OCI-LY1 (cell line): ENCODE results near the gene PTPRN2.

ENCODE experiments used
- H2AFZ ChIP-seq: fragments of 200-600 bp; sonication (generic), shearing (Covaris generic); 2 replicates; pipeline ENCODE4 v1.6.0; 2014; ENCODE audit warnings: antibody characterized with exemption, mild to moderate bottlenecking, low read length
- H3F3A ChIP-seq: fragments of 200-600 bp; sonication (generic), shearing (Covaris generic); 2 replicates; pipeline ENCODE4 v1.6.0; 2014; ENCODE audit warnings: mild to moderate bottlenecking, antibody characterized with exemption, low read length, moderate library complexity; ENCODE audit not compliant: insufficient read depth
- H3K27ac ChIP-seq: fragments of 200-600 bp; sonication (generic); 2 replicates; pipeline ENCODE4 v1.5.1; 2014; ENCODE audit warnings: low read length, mixed run types, mild to moderate bottlenecking, low read depth; ENCODE audit not compliant: poor library complexity, severe bottlenecking
- H3K27me3 ChIP-seq: fragments of 200-600 bp; sonication (generic); 2 replicates; pipeline ENCODE4 v1.6.0; 2014; ENCODE audit warnings: antibody characterized with exemption, mild to moderate bottlenecking, low read length, moderate library complexity; ENCODE audit not compliant: insufficient read depth
- H3K36me3 ChIP-seq: fragments of 200-600 bp; sonication (generic); 2 replicates; pipeline ENCODE4 v1.6.1; 2014; ENCODE audit warnings: mild to moderate bottlenecking, antibody characterized with exemption, low read length, moderate library complexity, mixed read lengths; ENCODE audit not compliant: insufficient read depth
- H3K4me1 ChIP-seq: fragments of 200-600 bp; sonication (generic); 2 replicates; pipeline ENCODE4 v1.5.1; 2014; ENCODE audit warnings: mild to moderate bottlenecking, low read length, moderate library complexity; ENCODE audit not compliant: insufficient read depth, severe bottlenecking
- H3K4me2 ChIP-seq: fragments of 200-600 bp; sonication (generic), shearing (Covaris generic); 2 replicates; pipeline ENCODE4 v1.6.1; 2014; ENCODE audit warnings: low read length
- H3K4me3 ChIP-seq: fragments of 200-600 bp; sonication (generic); 2 replicates; pipeline ENCODE4 v1.5.1; 2014; ENCODE audit warnings: low read length, low read depth, mild to moderate bottlenecking, mixed read lengths; ENCODE audit not compliant: poor library complexity, severe bottlenecking
- H3K79me2 ChIP-seq: fragments of 200-600 bp; shearing (Covaris generic); 2 replicates; pipeline ENCODE4 v1.6.1; 2016; ENCODE audit warnings: mixed run types, low read length, mixed read lengths; ENCODE audit not compliant: insufficient read depth
- H3K9ac ChIP-seq: fragments of 200-600 bp; sonication (generic), shearing (Covaris generic); 2 replicates; pipeline ENCODE4 v1.6.1; 2014; ENCODE audit warnings: mild to moderate bottlenecking, low read length, mixed read lengths
- H3K9me2 ChIP-seq: fragments of 200-600 bp; sonication (generic), shearing (Covaris generic); 2 replicates; pipeline ENCODE4 v1.6.1; 2014; ENCODE audit warnings: low read depth, mild to moderate bottlenecking, low read length, mixed read lengths
- H3K9me3 ChIP-seq: fragments of 200-600 bp; shearing (Covaris generic); 2 replicates; pipeline ENCODE4 v1.6.1; 2014; ENCODE audit warnings: low read length, mixed read lengths
- H4K20me1 ChIP-seq: fragments of 200-600 bp; sonication (generic), shearing (Covaris generic); 2 replicates; pipeline ENCODE4 v1.6.0; 2016; ENCODE audit warnings: mild to moderate bottlenecking, low read length; ENCODE audit not compliant: insufficient read depth
- EZH2 ChIP-seq: fragments of 200-600 bp; sonication (generic), shearing (Covaris generic); IDR thresholded peaks from 2 replicates; pipeline ENCODE4 v1.8.0; 2017; ENCODE audit warnings: borderline replicate concordance, mixed run types, mild to moderate bottlenecking, antibody characterized with exemption, low read length, moderate library complexity, mixed read lengths
- TF ChIP-seq, protein P1 (sequence below): fragments of 200-600 bp; sonication (generic), shearing (Covaris generic); IDR thresholded peaks from 2 replicates; pipeline ENCODE4 v1.5.1; 2017; ENCODE audit warnings: mild to moderate bottlenecking, antibody characterized with exemption, low read length, moderate library complexity, mixed read lengths

Gene PTPRN2

DNA sequence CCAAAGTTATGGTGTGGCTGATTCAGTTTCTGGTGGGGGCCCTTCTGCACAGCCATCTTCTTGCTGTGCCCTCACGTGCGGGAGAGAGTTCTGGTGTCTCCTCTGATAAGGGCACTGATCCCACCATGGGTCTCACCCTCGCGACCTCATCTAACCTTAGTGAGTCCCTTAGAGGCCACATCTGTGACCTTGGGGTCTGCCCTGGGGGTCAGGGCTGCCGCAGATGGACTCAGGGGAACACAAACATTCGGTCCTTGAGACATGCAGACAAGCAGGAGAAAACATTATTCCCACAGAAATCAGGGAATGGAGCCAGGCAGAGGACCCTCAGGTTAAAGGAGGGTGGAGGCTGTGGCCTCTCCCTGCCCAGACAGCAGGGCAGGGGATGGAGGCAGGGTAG is 1072.9 kb downstream of the PTPRN2 start:
- Histone ChIP-seq H3K9ac (no peak overlapping the region), H3K36me3 (no peaks in the 10 kb centered on the region), H3K27ac (no peak overlapping the region), H3F3A (no peaks in the 10 kb centered on the region), H2AFZ (no peak overlapping the region), H3K4me2 (no peak overlapping the region), H3K79me2 (no peaks in the 10 kb centered on the region), H3K27me3 (peaks cover 13% of the 10 kb centered on the region; the same call in 1 of the 2 replicates), H3K9me3 (no peaks in the 10 kb centered on the region), H3K4me1 (no peaks in the 10 kb centered on the region), H3K4me3 (no peak overlapping the region), H4K20me1 (no peaks in the 10 kb centered on the region), H3K9me2 (no peaks in the 10 kb centered on the region)
- TF ChIP-seq EZH2: no peak
- TF ChIP-seq, protein P1, sequence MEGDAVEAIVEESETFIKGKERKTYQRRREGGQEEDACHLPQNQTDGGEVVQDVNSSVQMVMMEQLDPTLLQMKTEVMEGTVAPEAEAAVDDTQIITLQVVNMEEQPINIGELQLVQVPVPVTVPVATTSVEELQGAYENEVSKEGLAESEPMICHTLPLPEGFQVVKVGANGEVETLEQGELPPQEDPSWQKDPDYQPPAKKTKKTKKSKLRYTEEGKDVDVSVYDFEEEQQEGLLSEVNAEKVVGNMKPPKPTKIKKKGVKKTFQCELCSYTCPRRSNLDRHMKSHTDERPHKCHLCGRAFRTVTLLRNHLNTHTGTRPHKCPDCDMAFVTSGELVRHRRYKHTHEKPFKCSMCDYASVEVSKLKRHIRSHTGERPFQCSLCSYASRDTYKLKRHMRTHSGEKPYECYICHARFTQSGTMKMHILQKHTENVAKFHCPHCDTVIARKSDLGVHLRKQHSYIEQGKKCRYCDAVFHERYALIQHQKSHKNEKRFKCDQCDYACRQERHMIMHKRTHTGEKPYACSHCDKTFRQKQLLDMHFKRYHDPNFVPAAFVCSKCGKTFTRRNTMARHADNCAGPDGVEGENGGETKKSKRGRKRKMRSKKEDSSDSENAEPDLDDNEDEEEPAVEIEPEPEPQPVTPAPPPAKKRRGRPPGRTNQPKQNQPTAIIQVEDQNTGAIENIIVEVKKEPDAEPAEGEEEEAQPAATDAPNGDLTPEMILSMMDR: no peak

DNA sequence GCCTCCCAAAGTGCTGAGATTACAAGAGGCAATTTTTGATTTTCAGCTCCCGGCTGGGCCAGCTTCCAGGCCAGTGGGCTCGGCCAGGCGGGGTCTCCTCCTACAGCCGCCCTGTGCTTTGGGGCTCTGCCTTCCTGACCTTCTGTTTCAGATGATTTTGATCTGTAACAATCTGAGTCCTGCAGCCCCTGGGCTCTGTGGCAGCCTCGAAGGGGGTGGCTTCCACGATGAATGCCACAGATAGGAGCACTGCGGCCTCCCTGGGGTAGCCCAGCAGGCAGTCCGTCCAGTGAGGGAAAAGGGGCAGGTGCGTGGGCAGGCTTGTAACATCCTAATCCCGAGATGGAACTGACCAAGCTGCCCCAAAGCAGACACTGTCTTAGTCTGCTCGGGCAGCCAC is 1073.3 kb downstream of the PTPRN2 start:
- TF ChIP-seq EZH2: no peak
- TF ChIP-seq, protein P1: no peak
- Histone ChIP-seq H3K4me2 (no peak overlapping the region), H3K27me3 (peaks cover 9% of the 10 kb centered on the region; the same call in 1 of the 2 replicates)

DNA sequence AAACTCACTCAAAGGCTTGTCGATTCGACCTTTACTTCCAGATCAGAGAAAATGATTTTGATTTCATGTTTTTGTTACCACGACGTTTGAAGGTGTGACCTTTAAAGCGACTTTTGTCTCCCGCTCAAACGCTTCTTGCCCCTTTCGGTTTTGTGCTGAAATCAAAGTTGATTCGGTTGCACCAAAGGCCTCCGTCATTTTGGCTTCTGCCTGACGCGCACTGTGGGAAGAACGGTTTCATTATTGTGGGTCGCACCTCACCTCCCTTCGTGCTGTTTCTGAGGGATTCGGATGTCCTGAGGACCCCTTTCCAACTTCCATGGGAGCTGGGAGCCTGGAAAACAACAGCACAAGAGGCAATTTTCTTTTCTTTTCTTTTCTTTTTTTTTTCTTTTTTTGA is 1073.9 kb downstream of the PTPRN2 start:
- no peak overlapping the region for H3K4me2 ChIP-seq
- no peaks in the 10 kb centered on the region for H3K36me3 ChIP-seq
- H3K9ac ChIP-seq: no peak overlapping the region
- H3K4me1 ChIP-seq: no peaks in the 10 kb centered on the region
- no peaks in the 10 kb centered on the region for H3K9me2 ChIP-seq
- no peak overlapping the region for H2AFZ ChIP-seq
- peaks cover 5% of the 10 kb centered on the region; the same call in 1 of the 2 replicates for H3K27me3 ChIP-seq
- H3K4me3 ChIP-seq: no peak overlapping the region
- H3K9me3 ChIP-seq: no peaks in the 10 kb centered on the region
- H3K27ac ChIP-seq: no peak overlapping the region
- no peaks in the 10 kb centered on the region for H3K79me2 ChIP-seq
- no peaks in the 10 kb centered on the region for H3F3A ChIP-seq
- TF ChIP-seq EZH2: no peak
- TF ChIP-seq, protein P1: no peak
- H4K20me1 ChIP-seq: no peaks in the 10 kb centered on the region

More for the DNA sequence above, 1073.3 kb downstream of the PTPRN2 start:
- Histone ChIP-seq H3K4me3 (no peak overlapping the region), H3K9me3 (no peaks in the 10 kb centered on the region), H4K20me1 (no peaks in the 10 kb centered on the region), H3K27ac (no peak overlapping the region), H3K9ac (no peak overlapping the region), H3F3A (no peaks in the 10 kb centered on the region), H2AFZ (no peak overlapping the region), H3K36me3 (no peaks in the 10 kb centered on the region), H3K9me2 (no peaks in the 10 kb centered on the region), H3K79me2 (no peaks in the 10 kb centered on the region), H3K4me1 (no peaks in the 10 kb centered on the region)
